ENCODE data around the gene GSTM4. TPM values are rescaled to one million over a fixed set of nuclear protein-coding genes. Genes with fewer than 3 reads are reported as not detected.

The GSTM4 gene
- total and polyA plus RNA-seq, 2 of the 4 experiments (the other 2 are of a cell fraction): 10.4 to 37.8 TPM

DNA sequence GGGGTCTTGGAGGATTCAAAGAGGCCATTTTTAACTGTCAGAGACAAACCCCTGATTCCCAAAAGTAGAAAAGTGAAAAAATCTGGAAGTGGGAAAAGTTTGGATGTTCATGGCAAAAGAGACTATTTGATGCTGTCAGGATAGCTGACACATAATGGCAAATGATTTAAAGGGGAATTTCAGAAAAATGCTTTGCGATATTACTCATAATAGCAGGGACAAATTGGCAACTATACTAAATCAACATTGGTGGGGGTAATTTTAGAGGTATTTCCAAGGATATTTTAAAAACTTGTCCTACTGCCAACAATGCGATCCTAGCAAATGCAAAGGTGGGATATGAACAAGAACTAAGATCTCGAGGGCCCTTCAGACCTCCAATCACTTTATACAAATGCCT lies 5.3 kb upstream of the GSTM4 start:
- intact Hi-C loops (cut with micrococcal nuclease): no loop called here
- no peak overlapping the region for H3K18ac ChIP-seq (ENCODE audit: low read depth, low read length)
- no peak overlapping the region for H3K56ac ChIP-seq (ENCODE audit: extremely low read depth, insufficient read depth, low read length)
- TF ChIP-seq MAFK (IDR thresholded peaks at IDR 0.05; ENCODE audit: low read depth, low read length) (no peak), RCOR1 (IDR thresholded peaks at IDR 0.05; ENCODE audit: insufficient replicate concordance, low read length) (no peak), MXI1 (IDR thresholded peaks at IDR 0.05; ENCODE audit: borderline replicate concordance, low read depth, low read length) (no peak), NFE2L2 (IDR thresholded peaks at IDR 0.05; ENCODE audit: low read depth, low read length) (no peak), RFX5 (IDR thresholded peaks at IDR 0.05; ENCODE audit: low read depth, low read length) (no peak), CEBPB (IDR thresholded peaks at IDR 0.05; ENCODE audit: low read depth, low read length) (no peak)
- TF ChIP-seq, protein P1, sequence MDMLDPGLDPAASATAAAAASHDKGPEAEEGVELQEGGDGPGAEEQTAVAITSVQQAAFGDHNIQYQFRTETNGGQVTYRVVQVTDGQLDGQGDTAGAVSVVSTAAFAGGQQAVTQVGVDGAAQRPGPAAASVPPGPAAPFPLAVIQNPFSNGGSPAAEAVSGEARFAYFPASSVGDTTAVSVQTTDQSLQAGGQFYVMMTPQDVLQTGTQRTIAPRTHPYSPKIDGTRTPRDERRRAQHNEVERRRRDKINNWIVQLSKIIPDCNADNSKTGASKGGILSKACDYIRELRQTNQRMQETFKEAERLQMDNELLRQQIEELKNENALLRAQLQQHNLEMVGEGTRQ (IDR thresholded peaks at IDR 0.05; ENCODE audit: low read depth, low read length): no peak
- no peak overlapping the region for H2BK15ac ChIP-seq (ENCODE audit: low read depth, low read length)
- in situ Hi-C loops (cut with MboI; ENCODE audit: low sequenced_read_pairs): no loop called here
- no peak overlapping the region for H3K4me2 ChIP-seq (ENCODE audit: low read depth, low read length)
- H2BK20ac ChIP-seq (ENCODE audit: low read depth, low read length): no peak overlapping the region
- dilution Hi-C loops (cut with HindIII; ENCODE audit: low sequenced_read_pairs, unreplicated experiment): no loop called here
- H2AFZ ChIP-seq (replicated peaks; ENCODE audit: low read length, poor library complexity): no peak overlapping the region
- CTCF ChIA-PET: interaction anchor here (1.2 to 1.3 kb wide), 2 partner anchors 10 to 99 kb away, joined by 3 to 4 read pairs; no protein-coding TSS in a partner anchor
- H3K4me3 ChIP-seq (ENCODE audit: insufficient read depth, low read depth, low read length): no peak overlapping the region
- WGBS, 2 experiments (ENCODE audit: extremely low coverage in 2 of 2, insufficient read length in 1 of 2): no CpG with 5 or more reads among the region's 3 CpGs
- H2BK5ac ChIP-seq (ENCODE audit: low read depth, low read length, poor library complexity, severe bottlenecking): no peak overlapping the region
- H4K20me1 ChIP-seq (ENCODE audit: insufficient read depth, low read length): no peaks in the 10 kb centered on the region
- H4K5ac ChIP-seq (ENCODE audit: low read depth, low read length): no peak overlapping the region
- no peak overlapping the region for H3K4ac ChIP-seq (ENCODE audit: low read depth, low read length)
- POLR2A ChIA-PET (ENCODE audit: unreplicated experiment): no interaction called here
- no TSS peak for BruUV-seq (replicated peaks)
- no peak overlapping the region for H3K27ac ChIP-seq (ENCODE audit: insufficient read depth, low read length)
- H3K14ac ChIP-seq (replicated peaks; ENCODE audit: low read depth, low read length): no peak overlapping the region
- no peak overlapping the region for H3K23ac ChIP-seq (ENCODE audit: low read depth, low read length)
- no peak overlapping the region for H2AK9ac ChIP-seq (replicated peaks; ENCODE audit: low read depth, low read length, poor library complexity)
- H3K27me3 ChIP-seq (ENCODE audit: control insufficient read depth, insufficient read depth, low read length): 0 out of 2 replicates have a peak, but pooled peaks cover 3% of the 10 kb centered on the region
- H2BK120ac ChIP-seq (ENCODE audit: low read depth, low read length): no peak overlapping the region
- H3K36me3 ChIP-seq (ENCODE audit: control insufficient read depth, insufficient read depth, low read length): no peaks in the 10 kb centered on the region
- H3K4me1 ChIP-seq (ENCODE audit: control insufficient read depth, insufficient read depth, low read length): peaks cover 2% of the 10 kb centered on the region
- H3K9ac ChIP-seq (ENCODE audit: low read depth, low read length): no peak overlapping the region
- no peak overlapping the region for H2AK5ac ChIP-seq (ENCODE audit: low read depth, low read length)
- H4K8ac ChIP-seq (ENCODE audit: low read depth in 2 of 2, low read length in 2 of 2): no peak overlapping the region
- H3K9me1 ChIP-seq (ENCODE audit: insufficient read depth, low read length): peaks cover 2% of the 10 kb centered on the region; the same call in 1 of the 2 replicates
- peaks cover 0 to 3% of the 10 kb centered on the region in 2 experiments; a peak in 2 of 4 replicates for H3K79me1 ChIP-seq (ENCODE audit: low read depth in 1 of 2, low read length in 2 of 2)
- no peaks in the 10 kb centered on the region; the same call in 1 of the 2 replicates for H3K9me3 ChIP-seq (ENCODE audit: control insufficient read depth, insufficient read depth, low read length)
- no peak overlapping the region for H4K91ac ChIP-seq (ENCODE audit: insufficient read depth, low read depth, low read length)
- DNase-seq (peak; percentile 40), ATAC-seq (ENCODE audit: low read depth) (no peak)
